Motor neuron (in vitro differentiated cells): Measurements from ENCODE around the gene ZNF680. TPM values are rescaled to one million over a fixed set of nuclear protein-coding genes. Genes with fewer than 3 reads are reported as not detected.

Source experiments
- ATAC-seq, 8 experiments: fragments of 200-7000 bp; cut with Tn5 transposase; replicated peaks in 6 of 8; 2 replicates each; pipeline ENCODE4 v1.8.0; 2021; ENCODE audit warnings: mild to moderate bottlenecking in 8 of 8, moderate library complexity in 8 of 8
- H3K27ac ChIP-seq, 2 donors: fragments of 250-450 bp; sonication (Bioruptor Pico); 2 replicates each; pipeline ENCODE4 v1.9.0; 2021; ENCODE audit warnings: antibody characterized with exemption in 2 of 2, mild to moderate bottlenecking in 2 of 2, moderate library complexity in 1 of 2
- H3K4me1 ChIP-seq, 2 donors: fragments of 250-450 bp; sonication (Bioruptor Pico); replicated peaks in 1 of 2; 2 replicates each; pipeline ENCODE4 v1.6.1; 2021; ENCODE audit warnings: antibody characterized with exemption in 2 of 2, mild to moderate bottlenecking in 2 of 2, moderate library complexity in 1 of 2
- H3K4me3 ChIP-seq, 5 donors: fragments of 250-450 bp; sonication (Bioruptor Pico); 2 replicates each; pipeline ENCODE4 v1.9.0; 2021; ENCODE audit warnings: antibody characterized with exemption in 5 of 5, mild to moderate bottlenecking in 5 of 5, moderate library complexity in 4 of 5
- WGBS, 10 experiments: fragments of 450-650 bp; shearing (Covaris generic); methylation state at CpG; one replicate each; pipeline ENCODE4 v1.0.0; 2022; 5-methylcytosine and 5-hydroxymethylcytosine counted together
- in situ Hi-C, 9 experiments: fragments of 400-800 bp; cut with MboI; loops; one replicate each; pipeline ENCODE4 v1.15.0; 2021; ENCODE audit warnings: low sequenced_read_pairs in 9 of 9, low pct_unique_long_range_greater_than_20kb in 2 of 9; ENCODE audit not compliant: unreplicated experiment in 9 of 9
- total RNA-seq, 8 experiments: library from RNA; unstranded; fragments of 300-600 nt; gene quantifications; 2 replicates each; pipeline versions ENCODE4 v1.2.3 to v1.2.4, GENCODE V29; 2022

The ZNF680 gene
- total RNA-seq, 8 experiments from 2014 or later: 4.1 to 26.2 (median 14.9) TPM

- Histone ChIP-seq H3K27ac (no peak overlapping the region), H3K4me3 (no peak overlapping the region), H3K4me1 (no peaks in the 10 kb centered on the region)
- in situ Hi-C loops: no loop called here
- ATAC-seq: no peak
- whole genome bisulfite sequencing, 10 experiments: 25 to 100% (median 58%) methylated on average over 1 to 2 of the region's 2 CpGs; no CpG with 5 or more reads in 1 of the 10 experiments
Measured at GRCh38 chr7:64544010-64544409, 18.9 kb downstream of the ZNF680 start.

DNA sequence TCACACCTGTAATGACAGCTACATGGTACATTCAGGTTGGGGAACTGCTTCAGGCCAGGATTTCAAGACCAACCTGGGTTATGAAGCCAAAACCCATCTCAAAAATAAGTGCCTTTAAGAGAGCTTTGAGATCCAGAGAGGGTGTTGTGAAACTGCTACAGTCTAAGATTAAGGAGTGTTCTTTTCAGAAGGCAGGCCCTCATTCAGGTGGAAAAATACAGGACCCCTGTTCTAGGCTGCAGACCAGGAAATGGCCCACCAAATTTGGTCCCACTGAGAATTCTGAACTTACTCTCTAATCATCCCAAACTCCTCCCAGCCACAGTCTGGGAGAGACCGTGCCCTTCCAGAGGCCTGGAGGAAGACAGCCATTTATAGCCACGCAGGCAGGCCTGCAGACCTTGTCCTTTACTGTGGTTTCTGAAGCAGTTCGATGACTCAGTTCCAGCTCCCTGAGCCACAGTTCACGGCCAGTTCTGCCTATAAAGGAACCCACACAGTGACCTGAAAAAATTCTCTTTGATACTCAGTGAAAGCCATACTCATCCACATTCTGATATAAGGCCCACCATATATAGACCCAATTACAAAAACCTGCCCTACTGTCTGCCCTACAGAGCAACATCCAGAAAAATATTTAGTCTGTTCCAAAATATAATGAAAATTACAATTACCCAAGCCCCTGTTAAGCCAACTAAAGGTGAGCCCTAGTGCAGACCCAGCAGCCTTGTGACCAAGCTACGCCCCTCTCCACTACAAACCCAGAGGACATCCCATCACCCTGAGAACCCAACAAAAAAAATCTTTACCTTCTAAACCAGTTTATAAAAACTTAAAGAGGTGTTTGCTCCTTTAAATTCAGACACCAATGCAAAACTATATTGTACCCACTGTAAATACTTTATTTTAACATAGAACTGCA is 21.2 kb downstream of the ZNF680 start:
- Histone ChIP-seq H3K27ac (no peak overlapping the region), H3K4me1 (no peaks in the 10 kb centered on the region), H3K4me3 (no peak overlapping the region)
- WGBS, 10 experiments: 20 to 100% (median 90%) methylated on average over 2 to 3 of the region's 5 CpGs
- in situ Hi-C loops: no loop called here
- peak in 1 of 8 experiments; percentile 57 for ATAC-seq

- in situ Hi-C loops: no loop called here
Measured at GRCh38 chr7:64533756-64534155, 29.1 kb downstream of the ZNF680 start.

DNA sequence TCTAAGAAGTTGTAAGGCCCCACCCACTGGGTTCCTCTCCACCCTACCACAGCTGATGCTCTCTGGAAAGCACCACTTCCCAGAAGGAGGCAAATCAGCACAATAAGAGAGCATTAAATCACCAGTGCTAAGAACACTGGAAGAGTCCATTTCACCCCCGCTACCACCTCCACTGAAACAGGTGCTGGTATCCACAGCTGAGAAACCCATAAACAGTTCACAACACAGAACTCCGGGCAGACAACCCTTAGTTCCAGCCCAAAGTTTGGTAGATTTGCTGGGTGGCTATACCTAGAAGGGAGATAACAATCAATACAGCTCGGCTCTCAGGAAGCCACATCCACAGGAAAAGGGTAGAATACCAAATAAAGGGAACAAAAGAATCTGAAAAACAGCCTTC is 34.1 kb downstream of the ZNF680 start:
- 41 to 100% (median 100%) methylated on average over 1 to 3 of the region's 3 CpGs; no CpG with 5 or more reads in 3 of the 10 experiments for WGBS, 10 experiments
- no peaks in the 10 kb centered on the region for H3K4me1 ChIP-seq
- H3K4me3 ChIP-seq: no peak overlapping the region
- in situ Hi-C loops: no loop called here
- no peak for ATAC-seq
- no peak overlapping the region for H3K27ac ChIP-seq

More at GRCh38 chr7:64533756-64534155, 29.1 kb downstream of the ZNF680 start:
- Histone ChIP-seq H3K27ac (no peak overlapping the region), H3K4me1 (no peaks in the 10 kb centered on the region), H3K4me3 (no peak overlapping the region)
- WGBS, 10 experiments: 54 to 100% (median 97%) methylated on average over 3 of the region's 3 CpGs; no CpG with 5 or more reads in 1 of the 10 experiments
- ATAC-seq: no peak

GRCh38 chr7:64521409-64521984 is 41.4 kb downstream of the ZNF680 start:
- Histone ChIP-seq H3K27ac (no peak overlapping the region), H3K4me1 (no peaks in the 10 kb centered on the region), H3K4me3 (no peak overlapping the region)
- 57 to 100% (median 96%) methylated on average over 1 to 2 of the region's 2 CpGs; no CpG with 5 or more reads in 2 of the 10 experiments for WGBS, 10 experiments
- in situ Hi-C loops: no loop called here
- no peak for ATAC-seq

DNA sequence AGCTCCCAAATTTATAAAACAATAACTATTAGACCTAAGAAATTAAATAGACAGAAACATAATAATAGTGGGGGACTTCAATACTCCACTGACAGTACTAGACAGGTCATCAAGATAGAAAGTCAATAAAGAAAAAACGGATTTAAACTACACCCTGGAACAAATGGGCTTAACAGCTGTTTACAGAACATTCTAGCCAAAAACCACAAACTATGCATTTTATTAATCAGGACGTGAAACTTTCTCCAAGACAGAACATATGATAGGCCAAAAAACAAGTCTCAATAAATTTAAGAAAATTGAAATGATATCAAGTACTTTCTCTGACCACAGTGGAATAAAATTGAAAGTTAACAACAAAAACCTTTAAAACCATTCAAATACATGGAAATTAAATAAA is 46.4 kb downstream of the ZNF680 start:
- no peak for ATAC-seq
- no peaks in the 10 kb centered on the region for H3K4me1 ChIP-seq
- H3K4me3 ChIP-seq: no peak overlapping the region
- WGBS, 10 experiments: 5 to 93% (median 38%) methylated on average over 1 to 2 of the region's 2 CpGs
- in situ Hi-C loops: no loop called here
- H3K27ac ChIP-seq: no peak overlapping the region

DNA sequence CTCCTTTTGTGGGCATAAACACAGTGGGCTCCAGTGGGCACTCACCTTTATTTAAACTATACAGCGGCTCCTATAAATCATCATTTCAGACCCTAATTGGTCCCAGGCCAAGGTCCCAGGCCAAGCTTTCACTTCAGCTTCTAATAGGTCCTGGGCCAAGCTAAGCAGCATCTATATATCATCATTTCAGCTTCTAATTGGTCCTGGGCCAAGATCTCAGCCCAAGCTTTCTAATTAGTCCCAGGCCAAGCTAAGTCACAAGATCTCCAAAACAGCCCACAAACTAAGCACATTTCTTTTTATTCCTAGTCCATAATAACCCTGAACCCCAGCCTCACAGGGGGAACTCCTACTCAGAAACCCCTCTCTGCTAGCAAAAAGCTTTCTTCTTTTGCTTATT is 47.1 kb downstream of the ZNF680 start:
- 18 to 100% (median 40%) methylated on average over 1 of the region's 1 CpG; no CpG with 5 or more reads in 3 of the 10 experiments for WGBS, 10 experiments
- Histone ChIP-seq H3K4me1 (no peaks in the 10 kb centered on the region), H3K4me3 (no peak overlapping the region), H3K27ac (no peak overlapping the region)
- ATAC-seq: peak in 3 of 8 experiments; percentile 10 to 71 (median 62)
- in situ Hi-C loops: no loop called here

GRCh38 chr7:64515330-64515729 is 47.5 kb downstream of the ZNF680 start:
- ATAC-seq: peak in 3 of 8 experiments; percentile 62 to 96 (median 93)
- no peak overlapping the region for H3K27ac ChIP-seq
- in situ Hi-C loops: no loop called here

GRCh38 chr7:64509583-64509982 is 53.3 kb downstream of the ZNF680 start:
- ATAC-seq: no peak

More at GRCh38 chr7:64515330-64515729, 47.5 kb downstream of the ZNF680 start:
- H3K4me1 ChIP-seq: no peaks in the 10 kb centered on the region
- no peak overlapping the region for H3K4me3 ChIP-seq

GRCh38 chr7:64504581-64505120 is 58.2 kb downstream of the ZNF680 start:
- WGBS, 10 experiments: 0 to 100% (median 75%) methylated on average over 1 to 3 of the region's 3 CpGs
- no peak overlapping the region for H3K27ac ChIP-seq
- H3K4me3 ChIP-seq: no peak overlapping the region
- H3K4me1 ChIP-seq: no peaks in the 10 kb centered on the region
- in situ Hi-C loops: no loop called here
- no peak for ATAC-seq

More at GRCh38 chr7:64509583-64509982, 53.3 kb downstream of the ZNF680 start:
- no peaks in the 10 kb centered on the region for H3K4me1 ChIP-seq
- H3K4me3 ChIP-seq: no peak overlapping the region
- no peak overlapping the region for H3K27ac ChIP-seq
- 47 to 100% (median 93%) methylated on average over 1 to 2 of the region's 2 CpGs; no CpG with 5 or more reads in 2 of the 10 experiments for WGBS, 10 experiments
- in situ Hi-C loops: no loop called here

DNA sequence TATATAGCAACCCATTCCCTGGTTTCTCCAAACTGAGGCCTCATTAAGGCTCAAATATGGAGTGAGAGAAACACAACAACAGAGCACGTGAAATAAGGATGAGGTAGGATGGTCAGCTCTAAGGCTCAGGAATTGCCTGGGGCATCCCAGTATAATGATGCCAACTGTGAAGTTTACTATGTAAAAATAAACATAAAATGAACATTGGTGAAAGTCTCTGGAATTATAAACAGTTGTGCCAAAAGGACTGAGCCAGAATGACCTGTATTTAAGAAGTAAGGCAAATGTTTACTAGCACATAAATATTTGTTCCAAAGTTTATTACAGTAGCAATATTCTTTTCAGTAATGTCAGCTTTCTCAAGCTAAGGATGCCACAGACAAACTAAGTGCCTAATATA is 64.6 kb downstream of the ZNF680 start:
- Histone ChIP-seq H3K4me1 (no peaks in the 10 kb centered on the region), H3K27ac (no peak overlapping the region), H3K4me3 (no peak overlapping the region)
- no peak for ATAC-seq
- WGBS, 10 experiments: 29 to 100% (median 80%) methylated on average over 1 of the region's 1 CpG; no CpG with 5 or more reads in 5 of the 10 experiments
- in situ Hi-C loops: no loop called here

GRCh38 chr7:64494912-64495461 is 67.9 kb downstream of the ZNF680 start:
- in situ Hi-C loops: no loop called here
- Histone ChIP-seq H3K4me3 (no peak overlapping the region), H3K4me1 (no peaks in the 10 kb centered on the region), H3K27ac (no peak overlapping the region)
- WGBS, 10 experiments: 0 to 100% (median 84%) methylated on average over 1 to 14 of the region's 26 CpGs; no CpG with 5 or more reads in 4 of the 10 experiments
- ATAC-seq: peak in 2 of 8 experiments; percentile 55 to 86

- in situ Hi-C loops: no loop called here
- 0 to 43% (median 20%) methylated on average over 1 of the region's 1 CpG; no CpG with 5 or more reads in 3 of the 10 experiments for WGBS, 10 experiments
- Histone ChIP-seq H3K4me3 (no peak overlapping the region), H3K27ac (no peak overlapping the region), H3K4me1 (no peaks in the 10 kb centered on the region)
- ATAC-seq: no peak
Measured at GRCh38 chr7:64485623-64486022, 77.2 kb downstream of the ZNF680 start.
